ENCODE results near the gene MPZL1.

GRCh38 chr1:167773516-167773915, 51.7 kb downstream of the MPZL1 start:
- TF ChIP-seq MAX (CRISPR knock-in tag; IDR thresholded peaks at IDR 0.05) = no peak
- no peak for TF ChIP-seq FOXP1 (CRISPR knock-in tag; IDR thresholded peaks at IDR 0.05; ENCODE audit: borderline replicate concordance)
- TF ChIP-seq E2F4 (CRISPR knock-in tag; IDR thresholded peaks at IDR 0.05; ENCODE audit: borderline replicate concordance, low read depth) = no peak
- no peak for TF ChIP-seq CREB1 (CRISPR knock-in tag; IDR thresholded peaks at IDR 0.05)
- TF ChIP-seq TEAD4 (CRISPR knock-in tag; IDR thresholded peaks at IDR 0.05) = no peak
- TF ChIP-seq ZBTB43 (CRISPR knock-in tag; IDR thresholded peaks at IDR 0.05) = no peak

Measured in WTC11 (cell line).